ENCODE data around the gene ATG2A.

Gene ATG2A

GRCh38 chr11:64885367-64886286 lies 31.4 kb downstream of the ATG2A start:
- no peak for DNase-seq (ENCODE audit: low read depth in 2 of 2)

DNA sequence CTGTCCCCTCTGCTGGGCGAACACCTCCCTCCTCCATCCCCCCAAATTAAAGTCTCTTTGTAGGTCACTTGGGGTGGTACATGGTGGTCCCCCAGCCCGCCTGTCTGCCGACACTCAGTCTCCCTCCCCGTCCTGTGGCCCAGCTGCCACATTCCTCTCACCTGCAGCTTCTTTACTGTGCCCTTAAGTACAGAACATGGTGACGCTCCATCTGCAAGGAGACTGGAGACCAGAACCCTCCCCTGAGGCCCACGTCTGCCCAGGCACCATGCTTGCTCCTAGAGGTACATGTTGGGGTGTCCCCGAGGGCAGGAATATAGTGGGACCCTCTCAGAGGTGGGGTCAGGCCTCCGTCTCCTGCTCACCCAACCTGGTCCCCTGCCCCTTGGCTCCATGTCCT lies 33.0 kb downstream of the ATG2A start:
- DNase-seq (ENCODE audit: low read depth in 2 of 2): no peak

DNA sequence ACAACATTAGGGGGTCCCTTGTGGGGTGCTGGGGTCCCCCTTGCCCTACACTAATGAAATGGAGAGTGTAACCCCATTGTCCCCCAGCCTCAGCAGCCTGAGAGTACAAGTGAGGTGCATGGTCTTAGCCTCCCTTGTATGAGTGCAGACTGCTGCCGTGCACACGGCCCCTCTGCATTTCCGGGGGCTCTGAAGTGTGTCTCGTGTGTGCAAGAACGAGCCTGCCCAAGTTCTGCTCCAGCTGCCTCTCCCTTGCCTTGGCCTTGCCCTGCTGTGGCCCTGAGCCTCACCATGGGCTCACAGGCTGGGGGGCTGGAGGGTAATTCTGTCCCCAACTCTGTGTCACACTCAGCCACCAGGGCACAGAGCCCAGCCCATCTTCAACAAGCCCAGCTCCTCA lies 33.4 kb downstream of the ATG2A start:
- DNase-seq (ENCODE audit: low read depth in 2 of 2): no peak

DNA sequence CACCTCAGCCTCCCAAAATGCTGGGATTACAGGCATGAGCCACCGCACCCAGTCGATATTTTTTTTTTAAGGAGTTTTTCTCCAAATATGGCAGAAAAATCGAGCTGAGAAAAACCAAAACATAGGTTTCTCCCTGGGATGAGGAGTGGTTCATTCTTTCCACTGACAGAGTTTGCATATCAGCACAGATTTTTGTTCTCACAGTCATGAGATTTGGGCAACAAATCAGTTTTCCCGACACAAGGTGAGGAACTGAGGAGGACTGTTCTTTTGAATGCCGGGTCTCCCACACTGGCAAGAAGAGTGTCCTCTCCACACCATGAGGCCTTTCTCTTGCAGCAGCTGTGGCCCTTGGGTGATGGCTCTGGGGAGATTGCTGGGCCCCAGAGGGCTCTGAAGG lies 34.8 kb downstream of the ATG2A start:
- DNase-seq (ENCODE audit: low read depth in 2 of 2): no peak

DNA sequence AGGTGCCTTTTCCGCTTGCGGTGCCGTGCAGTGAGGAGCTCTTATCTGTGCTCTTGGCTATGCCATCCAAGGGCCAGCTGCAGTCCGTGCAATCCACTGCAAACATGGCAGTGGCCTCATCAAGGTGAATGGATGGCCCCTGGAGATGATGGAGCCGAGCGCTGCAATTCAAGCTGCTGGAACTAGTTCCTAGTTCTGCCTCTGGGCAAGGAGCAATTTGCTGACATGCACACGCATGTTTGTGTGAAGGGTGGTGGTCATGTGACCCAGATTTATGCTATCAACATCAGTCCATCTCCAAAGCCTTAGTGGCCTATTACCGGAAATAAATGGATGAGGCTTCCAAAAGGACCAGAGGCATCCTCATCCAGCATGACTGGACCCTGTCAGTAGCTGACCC lies 35.5 kb downstream of the ATG2A start:
- DNase-seq (ENCODE audit: low read depth in 2 of 2): no peak

DNA sequence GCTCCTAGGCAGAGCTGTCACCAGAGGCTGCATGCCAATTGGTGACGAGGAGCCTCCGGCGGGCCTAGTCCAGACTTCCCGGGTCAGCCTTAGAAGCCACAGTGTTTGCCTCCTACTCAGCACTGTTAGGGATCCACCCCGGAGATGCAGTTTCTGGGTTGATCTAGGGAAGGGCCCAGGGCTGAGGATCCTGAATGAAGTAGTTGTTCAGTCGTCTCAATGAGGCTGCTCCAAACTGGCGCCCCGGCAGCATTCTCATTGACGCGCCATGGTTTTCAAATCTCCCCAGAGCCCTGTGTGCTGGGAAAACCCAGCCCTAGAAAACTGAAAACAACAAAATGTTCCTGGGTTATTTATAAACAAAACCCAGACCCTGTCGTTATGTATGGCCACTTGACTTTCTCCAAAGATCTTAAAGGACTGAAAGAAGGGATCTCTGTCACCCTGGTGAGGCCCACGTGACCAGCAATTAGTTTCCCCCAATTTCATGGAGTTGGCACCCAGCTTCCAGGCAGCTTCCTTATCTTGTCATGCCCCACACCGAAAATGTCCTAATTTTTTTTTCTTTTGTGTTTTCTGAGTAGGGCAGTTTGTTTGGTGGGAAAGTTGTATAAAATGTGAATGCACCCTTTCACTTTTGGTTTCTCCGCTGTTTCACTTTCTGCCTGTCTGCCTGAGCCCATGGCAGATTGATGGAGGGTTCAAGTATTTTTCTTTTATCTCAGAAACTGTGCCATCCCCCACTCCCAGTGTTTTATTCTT lies 36.6 kb downstream of the ATG2A start:
- DNase-seq (ENCODE audit: low read depth in 2 of 2): no peak

DNA sequence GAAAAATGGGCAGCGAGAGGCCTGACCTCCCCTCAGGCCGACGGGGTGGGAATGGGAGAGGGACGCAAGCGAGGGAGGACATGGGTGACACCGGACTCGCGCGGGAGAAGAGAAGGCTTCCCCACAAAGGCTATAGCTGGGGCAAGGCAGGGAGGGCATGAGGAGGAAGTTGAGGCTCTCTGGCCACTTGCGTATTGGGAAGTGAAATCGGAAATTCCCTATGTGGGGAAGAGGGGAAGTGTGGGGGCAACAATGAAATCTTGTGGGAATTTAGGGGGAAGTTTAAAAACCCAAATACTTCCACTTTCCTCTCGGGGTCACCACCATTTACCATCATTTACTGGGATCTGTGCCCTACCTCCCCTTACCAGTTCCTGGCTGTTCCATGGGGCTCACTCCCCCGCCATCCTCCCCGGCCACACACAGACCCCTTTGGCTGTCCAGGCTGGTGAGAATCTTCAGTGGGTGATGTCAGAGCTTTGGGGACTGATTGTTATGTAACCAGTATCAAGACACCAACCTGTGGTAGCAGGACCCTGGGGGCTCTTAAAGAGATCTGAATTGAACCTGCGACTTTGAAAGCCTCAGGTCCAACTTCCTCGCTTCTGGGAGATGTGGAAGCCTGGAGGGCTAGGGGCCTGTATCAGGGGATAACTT lies 37.6 kb downstream of the ATG2A start:
- DNase-seq (ENCODE audit: low read depth in 2 of 2): no peak

- peak; percentile 99 to 100 for DNase-seq (ENCODE audit: low read depth in 2 of 2)
These were observed 38.3 kb downstream of the ATG2A start, which contains the start of gene EHD1 for GRCh38 chr11:64878494-64879243. TSS of gene EHD1 (minus strand) at chr11:64878621. CDS start at chr11:64878464, 157 bp downstream.

GRCh38 chr11:64878223-64878493 lies 38.9 kb downstream of the ATG2A start:
- DNase-seq (ENCODE audit: low read depth in 2 of 2): no peak

- no peak for DNase-seq (ENCODE audit: low read depth in 2 of 2)
These were observed 39.4 kb downstream of the ATG2A start for GRCh38 chr11:64877390-64878222.

DNA sequence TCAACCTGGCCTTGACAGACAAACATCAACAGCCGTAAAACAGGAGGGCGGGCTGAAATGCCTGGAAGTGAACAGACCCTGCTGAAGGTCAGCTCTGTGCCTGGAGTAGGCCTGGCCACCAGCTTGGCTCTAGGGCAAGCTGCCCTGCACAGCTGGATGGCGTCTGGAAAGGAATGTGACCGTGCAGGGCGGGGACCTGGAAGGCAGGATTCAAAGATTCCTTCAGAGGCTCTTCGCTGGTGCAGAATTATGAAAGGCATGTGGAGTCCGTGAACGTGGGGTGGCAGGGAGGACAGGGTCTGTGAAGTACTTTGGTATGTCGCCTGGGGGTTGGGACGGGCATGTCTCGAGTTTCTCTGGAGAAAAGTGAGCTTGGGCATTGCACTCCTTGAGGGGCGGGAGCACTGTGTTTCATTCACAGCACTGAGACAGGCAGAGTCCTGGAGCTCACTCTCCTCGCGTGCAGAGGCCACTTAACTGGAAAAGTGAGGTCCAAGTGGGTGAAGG lies 40.1 kb downstream of the ATG2A start:
- DNase-seq (ENCODE audit: low read depth in 2 of 2): no peak

- DNase-seq (ENCODE audit: low read depth in 2 of 2): no peak
These were observed 40.7 kb downstream of the ATG2A start for GRCh38 chr11:64876229-64876750.

GRCh38 chr11:64875369-64876228 lies 41.4 kb downstream of the ATG2A start:
- DNase-seq (ENCODE audit: low read depth in 2 of 2): no peak

- DNase-seq (ENCODE audit: low read depth in 2 of 2): no peak
These were observed 42.4 kb downstream of the ATG2A start for GRCh38 chr11:64874308-64875240.

- DNase-seq (ENCODE audit: low read depth in 2 of 2): no peak
These were observed 44.1 kb downstream of the ATG2A start for GRCh38 chr11:64872790-64873488.

DNA sequence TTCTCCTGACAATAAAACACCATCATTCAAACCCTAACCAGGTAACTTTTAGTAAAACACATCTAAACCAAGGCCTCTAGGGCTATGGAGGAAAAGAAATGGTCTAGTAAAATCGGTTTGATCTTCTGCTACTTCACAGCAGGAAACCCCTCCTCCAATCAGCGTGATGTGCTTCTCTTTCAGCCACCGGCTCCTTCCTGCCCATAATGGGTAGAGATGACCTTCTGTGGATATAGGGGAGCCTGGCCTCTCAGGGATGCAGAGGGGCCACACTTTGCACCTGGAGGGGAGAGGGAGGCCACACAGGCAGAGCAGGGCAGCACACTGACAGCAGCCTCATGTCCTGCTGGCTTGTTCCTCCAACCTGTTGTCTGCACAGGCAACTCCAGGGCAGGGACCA lies 45.5 kb downstream of the ATG2A start:
- DNase-seq (ENCODE audit: low read depth in 2 of 2): no peak

GRCh38 chr11:64870893-64871466 lies 46.0 kb downstream of the ATG2A start:
- no peak for DNase-seq (ENCODE audit: low read depth in 2 of 2)

Measured in activated CD4-positive, alpha-beta T cell treated with anti-CD3 and anti-CD28 coated beads for 24 hours (primary cell).